ENCODE results near the gene RELT.

RELT gene

GRCh38 chr11:73393011-73393380 lies 16.8 kb downstream of the RELT start:
- peaks cover 26% of the 10 kb centered on the region for H3K79me2 ChIP-seq (ENCODE audit: insufficient read depth, low read length)
- H3K9me2 ChIP-seq (replicated peaks; ENCODE audit: insufficient read depth, low read length) = no peaks in the 10 kb centered on the region
- no peak overlapping the region for H3K9ac ChIP-seq (ENCODE audit: low read length)
- H3K4me3 ChIP-seq (ENCODE audit: insufficient read depth, low read length, poor library complexity, severe bottlenecking) = no peak overlapping the region
- no peak overlapping the region for H3K27ac ChIP-seq (ENCODE audit: low read depth, low read length)
- H3K4me2 ChIP-seq (ENCODE audit: low read depth, low read length, poor library complexity, severe bottlenecking) = no peak overlapping the region
- TF ChIP-seq CTCF (IDR thresholded peaks at IDR 0.05; ENCODE audit: insufficient read depth, low read length, poor library complexity, severe bottlenecking) = no peak
- no peak for TF ChIP-seq EZH2phosphoT487 (conservative IDR thresholded peaks at IDR 0.05; ENCODE audit: low read length)
- H2AFZ ChIP-seq (ENCODE audit: low read depth, low read length, severe bottlenecking) = no peak overlapping the region
- H3K9me3 ChIP-seq (ENCODE audit: insufficient read depth, low read length) = no peaks in the 10 kb centered on the region
- no peaks in the 10 kb centered on the region for H4K20me1 ChIP-seq (ENCODE audit: low read depth, low read length)
- no peaks in the 10 kb centered on the region for H3F3A ChIP-seq (ENCODE audit: insufficient read depth)
- H3K27me3 ChIP-seq (ENCODE audit: low read length) = no peaks in the 10 kb centered on the region
- H3K36me3 ChIP-seq (ENCODE audit: low read length) = no peaks in the 10 kb centered on the region

- peaks cover 21% of the 10 kb centered on the region for H3K79me2 ChIP-seq (ENCODE audit: insufficient read depth, low read length)
- no peaks in the 10 kb centered on the region for H3F3A ChIP-seq (ENCODE audit: insufficient read depth)
- peak; percentile 52 for TF ChIP-seq CTCF (IDR thresholded peaks at IDR 0.05; ENCODE audit: insufficient read depth, low read length, poor library complexity, severe bottlenecking)
- TF ChIP-seq EZH2phosphoT487 (conservative IDR thresholded peaks at IDR 0.05; ENCODE audit: low read length) = no peak
- no peaks in the 10 kb centered on the region for H3K36me3 ChIP-seq (ENCODE audit: low read length)
- H3K9me3 ChIP-seq (ENCODE audit: insufficient read depth, low read length) = no peaks in the 10 kb centered on the region
- no peaks in the 10 kb centered on the region for H3K9me2 ChIP-seq (replicated peaks; ENCODE audit: insufficient read depth, low read length)
- H2AFZ ChIP-seq (ENCODE audit: low read depth, low read length, severe bottlenecking) = no peak overlapping the region
- H3K27me3 ChIP-seq (ENCODE audit: low read length) = no peaks in the 10 kb centered on the region
- H3K9ac ChIP-seq (ENCODE audit: low read length) = no peak overlapping the region
- no peak overlapping the region for H3K4me2 ChIP-seq (ENCODE audit: low read depth, low read length, poor library complexity, severe bottlenecking)
- no peak overlapping the region for H3K4me3 ChIP-seq (ENCODE audit: insufficient read depth, low read length, poor library complexity, severe bottlenecking)
- H3K27ac ChIP-seq (ENCODE audit: low read depth, low read length) = no peak overlapping the region
- no peaks in the 10 kb centered on the region for H4K20me1 ChIP-seq (ENCODE audit: low read depth, low read length)
These were observed 17.5 kb downstream of the RELT start for GRCh38 chr11:73393479-73394415.

GRCh38 chr11:73394416-73395296 lies 18.5 kb downstream of the RELT start:
- Histone ChIP-seq H3K9me3 (ENCODE audit: insufficient read depth, low read length) (no peaks in the 10 kb centered on the region), H3K27ac (ENCODE audit: low read depth, low read length) (no peak overlapping the region), H2AFZ (ENCODE audit: low read depth, low read length, severe bottlenecking) (no peak overlapping the region), H4K20me1 (ENCODE audit: low read depth, low read length) (no peaks in the 10 kb centered on the region), H3K9me2 (replicated peaks; ENCODE audit: insufficient read depth, low read length) (no peaks in the 10 kb centered on the region), H3K4me2 (ENCODE audit: low read depth, low read length, poor library complexity, severe bottlenecking) (no peak overlapping the region), H3K9ac (ENCODE audit: low read length) (no peak overlapping the region), H3K36me3 (ENCODE audit: low read length) (no peaks in the 10 kb centered on the region), H3K79me2 (ENCODE audit: insufficient read depth, low read length) (peaks cover 15% of the 10 kb centered on the region), H3K27me3 (ENCODE audit: low read length) (no peaks in the 10 kb centered on the region), H3F3A (ENCODE audit: insufficient read depth) (no peaks in the 10 kb centered on the region), H3K4me3 (ENCODE audit: insufficient read depth, low read length, poor library complexity, severe bottlenecking) (no peak overlapping the region)
- TF ChIP-seq EZH2phosphoT487 (conservative IDR thresholded peaks at IDR 0.05; ENCODE audit: low read length) (no peak), CTCF (IDR thresholded peaks at IDR 0.05; ENCODE audit: insufficient read depth, low read length, poor library complexity, severe bottlenecking) (no peak)
